Measurements from ENCODE around the gene SCART1. TPM values are rescaled to one million over a fixed set of nuclear protein-coding genes. Genes with fewer than 3 reads are reported as not detected.

SCART1 gene
- total RNA-seq, 1 experiment from 2014 or later = 0.50 TPM

GRCh38 chr10:133446979-133447378 is 6.8 kb upstream of the SCART1 start:
- Histone ChIP-seq H2BK120ac (ENCODE audit: low read depth, low read length, poor library complexity, severe bottlenecking) (no peak overlapping the region), H3K9ac (ENCODE audit: extremely low read depth, insufficient read length, low read length) (no peak overlapping the region), H3K27me3 (ENCODE audit: insufficient read depth, low read length) (no peaks in the 10 kb centered on the region), H2AFZ (ENCODE audit: low read length) (no peak overlapping the region), H2BK20ac (ENCODE audit: low read depth, low read length, poor library complexity, severe bottlenecking) (no peak overlapping the region), H3K4ac (ENCODE audit: low read depth, low read length) (no peak overlapping the region), H3K23ac (ENCODE audit: insufficient read length, low read depth, low read length) (no peak overlapping the region), H3K9me3 (ENCODE audit: control insufficient read depth, low read depth, low read length) (peaks cover 76% of the 10 kb centered on the region), H3K79me2 (ENCODE audit: insufficient read depth, low read length) (no peaks in the 10 kb centered on the region), H3K4me1 (ENCODE audit: insufficient read depth, low read length) (no peaks in the 10 kb centered on the region), H4K5ac (ENCODE audit: insufficient read length, low read depth, low read length) (no peak overlapping the region), H2BK5ac (ENCODE audit: insufficient read length, low read length) (no peak overlapping the region), H4K20me1 (ENCODE audit: control insufficient read depth, insufficient read depth, insufficient read length) (no peaks in the 10 kb centered on the region), H3K56ac (ENCODE audit: insufficient read length, low read depth, low read length) (no peak overlapping the region), H4K91ac (ENCODE audit: insufficient read length, low read depth, low read length) (no peak overlapping the region), H2AK5ac (ENCODE audit: insufficient read length, low read length) (no peak overlapping the region), H3K18ac (ENCODE audit: insufficient read length, low read depth, low read length) (no peak overlapping the region), H3T11ph (ENCODE audit: low read length) (no peak overlapping the region), H3K4me2 (ENCODE audit: insufficient read depth, insufficient read length, low read length) (no peak overlapping the region), H3K27ac (ENCODE audit: insufficient read length, low read depth, low read length) (no peak overlapping the region), H3K79me1 (ENCODE audit: insufficient read depth, low read depth, low read length, poor library complexity, severe bottlenecking) (no peaks in the 10 kb centered on the region), H4K8ac (replicated peaks; ENCODE audit: insufficient read length, low read depth, low read length) (no peak overlapping the region), H2BK15ac (ENCODE audit: low read depth, low read length) (no peak overlapping the region), H3K14ac (ENCODE audit: insufficient read depth, low read length) (no peak overlapping the region), H3K23me2 (ENCODE audit: insufficient read length, low read depth, low read length, poor library complexity, severe bottlenecking) (no peaks in the 10 kb centered on the region), H2BK12ac (ENCODE audit: insufficient read length, low read depth, low read length) (no peak overlapping the region)
- Mint-ChIP-seq H3K9me3 (peaks cover 82 to 93% of the 10 kb centered on the region in 2 experiments), H3K27me3 (ENCODE audit: low read depth) (peaks cover 6% of the 10 kb centered on the region), H3K27ac (no peak overlapping the region), H3K36me3 (ENCODE audit: insufficient read depth in 1 of 3, low read depth in 3 of 3) (peaks cover 14 to 39% (median 22%) of the 10 kb centered on the region in 3 experiments), H3K4me1 (no peaks in the 10 kb centered on the region), H3K4me3 (no peak overlapping the region)
- no CpG with 5 or more reads among the region's 11 CpGs for WGBS (ENCODE audit: extremely low coverage, insufficient read length, low lambda C conversion rate)
- TF ChIP-seq, protein P1, sequence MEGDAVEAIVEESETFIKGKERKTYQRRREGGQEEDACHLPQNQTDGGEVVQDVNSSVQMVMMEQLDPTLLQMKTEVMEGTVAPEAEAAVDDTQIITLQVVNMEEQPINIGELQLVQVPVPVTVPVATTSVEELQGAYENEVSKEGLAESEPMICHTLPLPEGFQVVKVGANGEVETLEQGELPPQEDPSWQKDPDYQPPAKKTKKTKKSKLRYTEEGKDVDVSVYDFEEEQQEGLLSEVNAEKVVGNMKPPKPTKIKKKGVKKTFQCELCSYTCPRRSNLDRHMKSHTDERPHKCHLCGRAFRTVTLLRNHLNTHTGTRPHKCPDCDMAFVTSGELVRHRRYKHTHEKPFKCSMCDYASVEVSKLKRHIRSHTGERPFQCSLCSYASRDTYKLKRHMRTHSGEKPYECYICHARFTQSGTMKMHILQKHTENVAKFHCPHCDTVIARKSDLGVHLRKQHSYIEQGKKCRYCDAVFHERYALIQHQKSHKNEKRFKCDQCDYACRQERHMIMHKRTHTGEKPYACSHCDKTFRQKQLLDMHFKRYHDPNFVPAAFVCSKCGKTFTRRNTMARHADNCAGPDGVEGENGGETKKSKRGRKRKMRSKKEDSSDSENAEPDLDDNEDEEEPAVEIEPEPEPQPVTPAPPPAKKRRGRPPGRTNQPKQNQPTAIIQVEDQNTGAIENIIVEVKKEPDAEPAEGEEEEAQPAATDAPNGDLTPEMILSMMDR (conservative IDR thresholded peaks at IDR 0.05) = no peak
- DNase-seq = no peak

Data from H9 (cell line).